PC-3 (cell line): Measurements from ENCODE around the gene CYFIP2.

Experiments
- CTCF ChIP-seq: fragments of 300-600 bp; sonication (generic); conservative IDR thresholded peaks from 2 replicates; pipeline ENCODE4 v1.5.1; 2017; ENCODE audit warnings: antibody characterized with exemption, low read depth, mild to moderate bottlenecking, low read length
- EZH2 ChIP-seq: fragments of 300-600 bp; sonication (generic); IDR thresholded peaks from one replicate; pipeline ENCODE4 v1.6.1; 2017; ENCODE audit warnings: antibody characterized with exemption, mild to moderate bottlenecking, low read length; ENCODE audit not compliant: unreplicated experiment

- TF ChIP-seq CTCF (no peak), EZH2 (no peak)
Measured at GRCh38 chr5:157306081-157306480, 40.2 kb downstream of the CYFIP2 start.
